Limb (tissue), 2 donors: ENCODE results near the gene NPFFR2.
"Not testable (repeated sequence)": the region's sequence is repeated elsewhere in the genome, so short reads cannot be mapped to it uniquely, and the experiment has no call there.

Experiments used
- DNase-seq, 2 donors: peaks; one replicate each; pipeline ENCODE4 v3.0.0-alpha.2; 2016; ENCODE audit errors: extremely low spot score in 2 of 2

The NPFFR2 gene

DNA sequence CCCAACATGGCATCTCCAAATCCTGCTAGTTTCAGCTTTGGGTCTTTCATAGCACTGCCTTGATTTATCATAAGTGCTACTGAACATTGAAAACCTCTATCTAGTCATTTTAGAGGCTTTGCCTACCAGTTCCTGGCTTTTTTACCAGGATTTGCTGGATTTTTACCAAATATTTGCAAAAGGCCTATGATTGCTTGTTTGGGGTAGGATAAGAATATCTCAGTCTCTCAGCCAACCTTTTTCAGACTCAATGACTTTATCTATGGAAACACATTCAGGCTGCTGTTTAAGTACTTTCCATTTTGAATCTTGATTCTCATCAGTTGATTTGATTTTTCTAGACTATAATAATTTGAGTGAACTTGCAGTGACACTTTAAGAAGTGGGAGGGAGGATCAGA, 80.1 kb downstream of the NPFFR2 start:
- no peak for DNase-seq

DNA sequence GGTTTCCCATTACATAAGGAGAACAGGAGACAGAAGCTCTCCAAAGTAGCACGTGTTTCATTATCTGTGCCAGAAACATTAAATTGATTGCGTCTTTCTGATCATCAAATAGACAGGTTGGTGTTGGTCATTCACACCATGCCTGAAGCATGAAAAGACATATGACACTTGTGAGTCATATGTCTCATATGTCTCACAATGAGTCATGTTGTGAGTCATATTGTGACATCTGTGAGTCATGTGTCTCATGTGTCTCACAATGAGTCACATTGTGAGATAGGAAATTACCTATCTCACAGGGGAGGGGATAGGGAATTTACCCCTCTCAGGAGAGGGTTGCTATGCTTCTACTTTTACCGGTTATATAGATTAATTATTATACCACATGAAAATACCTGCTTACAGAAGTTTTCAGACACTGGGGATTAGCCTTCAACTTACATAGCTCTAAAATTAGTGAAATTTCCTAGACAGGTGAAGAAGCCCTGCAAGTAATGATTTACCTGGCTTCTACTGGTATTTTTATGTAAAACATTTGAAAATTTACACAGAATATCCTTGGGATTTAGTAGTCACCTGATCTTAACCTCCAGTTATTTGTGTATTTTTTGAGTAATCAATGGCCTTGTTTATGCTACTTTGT, 80.8 kb downstream of the NPFFR2 start:
- DNase-seq = no peak

DNA sequence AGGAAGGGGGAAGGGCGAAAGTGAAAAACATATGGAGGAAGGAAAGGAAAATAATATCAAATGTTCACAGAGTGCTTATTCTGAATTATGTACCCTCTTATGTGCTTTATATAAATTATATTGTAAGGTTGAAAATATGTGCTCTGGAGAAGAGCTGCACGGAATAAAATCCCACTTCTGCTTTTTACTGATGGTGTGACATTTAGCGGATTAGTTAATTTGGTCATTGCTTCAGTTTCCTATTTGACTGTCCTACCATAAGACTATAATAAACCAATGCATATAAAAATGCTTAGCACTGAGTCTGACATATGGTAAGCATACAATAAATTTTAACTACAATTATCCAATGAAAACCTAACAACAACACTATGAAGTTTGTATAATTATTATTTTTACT, 86.2 kb downstream of the NPFFR2 start:
- no peak for DNase-seq

DNA sequence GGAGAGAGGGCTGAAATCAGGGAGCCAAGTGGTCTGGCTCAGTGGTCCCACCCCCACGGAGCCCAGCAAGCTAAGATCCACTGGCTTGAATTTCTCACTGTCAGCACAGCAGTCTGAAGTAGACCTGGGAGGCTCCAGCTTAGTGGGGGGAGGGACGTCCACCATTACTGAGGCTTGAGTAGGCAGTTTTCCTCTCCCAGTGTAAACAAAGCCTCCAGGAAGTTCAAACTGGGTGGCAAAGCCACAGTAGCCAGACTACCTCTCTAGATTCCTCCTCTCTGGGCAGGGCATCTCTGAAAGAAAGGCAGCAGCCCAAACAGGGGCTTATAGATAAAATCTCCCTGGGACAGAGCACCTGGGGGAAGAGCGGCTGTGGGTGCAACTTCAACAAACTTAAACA, 88.1 kb downstream of the NPFFR2 start:
- DNase-seq = no peak

DNA sequence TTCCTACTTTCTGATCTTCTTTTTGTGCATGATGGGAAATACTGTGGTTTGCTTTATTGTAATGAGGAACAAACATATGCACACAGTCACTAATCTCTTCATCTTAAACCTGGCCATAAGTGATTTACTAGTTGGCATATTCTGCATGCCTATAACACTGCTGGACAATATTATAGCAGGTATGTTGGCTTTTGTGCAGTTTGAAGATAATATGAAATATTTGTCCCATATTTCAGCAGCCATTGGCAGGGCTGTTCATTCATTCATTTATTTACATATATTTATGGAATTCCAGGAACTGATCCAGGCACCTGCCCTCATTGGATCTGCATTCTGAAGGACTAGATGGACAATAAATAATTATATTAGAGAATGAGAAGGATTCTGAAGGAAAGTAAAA, 96.9 kb downstream of the NPFFR2 start:
- DNase-seq = no peak

DNA sequence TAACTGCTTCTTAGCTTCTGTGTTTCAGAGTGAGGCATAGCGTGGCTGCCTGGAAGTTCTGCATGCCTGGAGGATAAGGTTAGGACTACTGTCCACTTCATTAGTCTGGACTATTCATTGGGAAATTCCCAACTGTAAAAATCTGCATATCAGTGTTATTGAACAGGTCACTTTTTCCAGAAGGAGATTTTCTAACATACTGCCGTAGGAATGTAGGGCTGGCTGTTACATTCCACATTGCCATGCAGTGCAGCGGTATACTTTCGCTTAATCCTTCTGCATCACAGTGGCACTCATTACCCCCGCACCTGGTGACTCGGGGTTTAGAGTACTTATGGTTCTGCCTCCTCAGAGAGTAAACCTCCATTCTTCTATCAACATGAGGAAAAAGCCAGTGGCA, 104.6 kb downstream of the NPFFR2 start:
- no peak for DNase-seq

DNA sequence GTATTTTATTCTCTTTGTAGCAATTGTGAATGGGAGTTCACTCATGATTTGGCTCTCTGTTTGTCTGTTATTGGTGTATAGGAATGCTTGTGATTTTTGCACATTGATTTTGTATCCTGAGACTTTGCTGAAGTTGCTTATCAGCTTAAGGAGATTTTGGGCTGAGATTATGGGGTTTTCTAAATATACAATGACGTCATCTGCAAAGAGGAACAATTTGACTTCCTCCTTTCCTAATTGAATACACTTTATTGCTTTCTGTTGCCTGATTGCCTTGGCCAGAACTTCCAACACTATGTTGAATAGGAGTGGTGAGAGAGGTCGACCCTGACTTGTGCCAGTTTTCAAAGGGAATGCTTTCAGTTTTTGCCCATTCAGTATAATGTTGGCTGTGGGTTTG, 108.2 kb downstream of the NPFFR2 start:
- DNase-seq = not testable (repeated sequence)

DNA sequence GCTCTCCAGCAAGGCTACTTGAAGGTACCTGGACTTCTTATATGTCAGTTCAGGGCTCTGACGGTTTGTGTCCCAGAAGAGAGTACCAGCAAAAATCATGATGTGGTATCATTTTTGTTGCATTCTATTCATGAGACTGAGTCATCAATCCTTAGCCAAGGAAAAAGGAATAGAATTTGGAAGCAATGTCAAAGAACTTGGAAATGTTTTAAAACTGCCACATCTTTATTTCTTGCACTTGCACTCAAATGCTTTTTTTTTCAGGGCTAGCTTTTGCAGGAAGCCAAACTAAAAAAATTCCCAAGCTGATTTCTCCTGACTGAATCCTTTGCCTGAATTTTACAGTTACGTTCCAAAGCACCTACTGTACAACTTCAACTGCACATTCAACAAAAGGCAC, 112.4 kb downstream of the NPFFR2 start:
- DNase-seq = no peak

DNA sequence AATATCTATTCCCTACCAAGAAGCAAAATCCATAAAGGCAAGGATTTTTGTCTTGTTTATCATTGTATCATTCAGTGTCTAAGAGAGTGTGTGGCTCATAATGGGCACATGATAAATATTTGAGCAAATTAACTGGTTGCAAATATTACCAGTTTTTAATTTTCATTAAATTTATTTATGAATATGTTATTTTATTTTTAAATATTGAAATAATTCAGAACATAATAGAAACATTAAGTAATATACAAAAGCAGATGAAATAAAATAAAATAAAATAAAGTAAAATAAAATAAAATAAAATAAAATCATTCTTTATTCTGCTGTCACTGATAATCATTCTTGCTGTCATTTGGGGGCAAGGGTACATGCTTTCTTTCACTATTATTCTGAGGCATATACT, 120.9 kb downstream of the NPFFR2 start:
- no peak for DNase-seq

DNA sequence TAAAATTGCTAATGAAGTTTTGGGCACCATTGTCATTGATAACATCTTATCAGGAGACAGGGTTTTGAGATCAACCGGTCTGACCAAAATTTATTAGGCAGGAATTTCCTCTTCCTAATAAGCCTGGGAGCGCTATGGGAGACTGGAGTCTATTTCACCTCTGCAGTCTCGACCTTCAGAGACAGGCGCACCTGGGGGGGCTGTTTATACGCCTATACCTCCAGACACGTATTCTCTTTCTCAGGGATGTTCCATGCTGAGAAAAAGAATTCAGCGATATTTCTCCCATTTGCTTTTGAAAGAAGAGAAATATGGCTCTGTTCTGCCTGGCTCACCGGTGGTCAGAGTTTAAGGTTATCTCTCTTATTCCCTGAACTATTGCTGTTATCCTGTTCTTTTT, 121.8 kb downstream of the NPFFR2 start:
- not testable (repeated sequence) for DNase-seq

DNA sequence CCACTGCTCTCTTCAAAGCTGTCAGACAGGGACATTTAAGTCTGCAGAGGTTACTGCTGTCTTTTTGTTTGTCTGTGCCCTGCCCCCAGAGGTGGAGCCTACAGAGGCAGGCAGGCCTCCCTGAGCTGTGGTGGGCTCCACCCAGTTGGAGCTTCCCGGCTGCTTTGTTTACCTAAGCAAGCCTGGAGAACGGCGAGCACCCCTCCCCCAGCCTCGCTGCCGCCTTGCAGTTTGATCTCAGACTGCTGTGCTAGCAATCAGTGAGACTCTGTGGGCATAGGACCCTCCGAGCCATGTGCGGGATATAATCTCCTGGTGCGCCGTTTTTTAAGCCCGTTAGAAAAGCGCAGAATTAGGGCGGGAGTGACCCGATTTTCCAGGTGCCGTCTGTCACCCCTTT, 137.5 kb downstream of the NPFFR2 start:
- DNase-seq = not testable (repeated sequence)

DNA sequence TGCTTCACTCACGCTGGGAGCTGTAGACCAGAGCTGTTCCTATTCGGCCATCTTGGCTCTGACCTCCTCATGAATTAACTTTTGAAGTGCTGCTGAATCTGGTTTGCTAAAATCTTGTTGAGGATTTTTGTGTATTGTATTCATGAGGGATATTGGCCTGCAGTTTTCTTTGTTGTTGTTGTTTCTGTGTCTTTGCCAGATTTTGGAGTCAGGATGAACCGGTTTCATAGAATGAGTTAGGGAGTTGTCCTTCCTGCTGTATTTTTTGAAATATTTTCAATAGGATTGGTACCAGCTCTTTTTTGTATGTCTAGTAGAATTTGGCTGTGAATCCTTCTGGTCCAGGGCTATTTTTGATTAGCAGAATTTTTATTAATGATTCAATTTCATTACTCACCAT, 138.1 kb downstream of the NPFFR2 start:
- DNase-seq = no peak

DNA sequence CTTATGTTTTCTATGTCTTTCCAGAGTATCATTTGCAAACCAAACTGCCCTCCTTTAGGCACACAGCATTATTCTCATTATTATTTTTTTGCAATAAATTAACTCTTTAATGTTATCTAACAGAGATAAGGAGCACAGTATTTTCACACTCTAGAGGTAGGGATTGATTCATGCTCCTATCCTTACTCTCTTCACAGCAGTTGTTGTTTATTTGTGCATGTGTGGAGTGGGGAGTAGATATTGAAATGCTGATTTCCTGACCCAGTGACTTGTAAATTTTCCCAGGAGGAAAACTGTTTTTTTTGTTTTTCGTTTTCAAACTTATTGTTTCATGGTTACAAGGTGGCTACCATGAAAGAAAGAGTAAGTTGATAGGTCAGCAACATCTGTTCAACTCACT, 140.0 kb downstream of the NPFFR2 start:
- no peak for DNase-seq

DNA sequence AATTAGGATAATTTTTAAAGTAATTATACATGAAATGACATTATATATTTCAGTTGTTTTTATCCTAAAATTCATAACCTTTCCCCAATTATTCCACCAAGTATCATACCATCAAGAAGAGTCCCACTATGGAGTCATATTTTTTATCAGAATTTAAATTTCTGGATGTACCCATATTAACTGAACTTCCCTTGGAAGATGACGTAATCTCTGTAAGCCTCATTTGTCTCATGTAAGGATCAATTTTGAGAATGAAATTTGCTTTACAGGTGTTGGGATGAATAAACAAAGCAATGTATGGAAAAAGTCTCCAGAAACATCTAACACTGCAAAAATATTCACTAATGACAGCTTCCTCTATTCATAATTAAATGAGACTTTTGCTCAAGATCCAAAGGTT, 147.5 kb downstream of the NPFFR2 start:
- no peak for DNase-seq

DNA sequence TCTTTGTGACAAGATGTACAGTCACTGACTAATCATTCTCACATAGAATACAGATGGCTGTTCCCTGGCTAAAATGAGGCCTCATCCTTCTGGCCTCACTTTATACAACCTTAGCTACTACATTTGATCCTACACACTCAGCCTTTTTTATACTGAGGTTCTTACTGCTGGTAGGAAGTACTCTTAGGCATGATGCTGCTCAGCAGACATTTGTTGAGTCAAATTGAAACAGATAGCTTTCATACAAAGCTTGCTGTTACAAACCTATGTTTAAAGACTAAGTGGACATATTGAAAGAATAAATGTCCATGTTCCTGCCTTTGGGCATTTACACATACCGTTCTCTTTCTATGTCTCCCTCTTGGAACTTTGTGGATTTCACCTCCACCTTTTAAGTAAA, 154.9 kb downstream of the NPFFR2 start:
- no peak for DNase-seq

DNA sequence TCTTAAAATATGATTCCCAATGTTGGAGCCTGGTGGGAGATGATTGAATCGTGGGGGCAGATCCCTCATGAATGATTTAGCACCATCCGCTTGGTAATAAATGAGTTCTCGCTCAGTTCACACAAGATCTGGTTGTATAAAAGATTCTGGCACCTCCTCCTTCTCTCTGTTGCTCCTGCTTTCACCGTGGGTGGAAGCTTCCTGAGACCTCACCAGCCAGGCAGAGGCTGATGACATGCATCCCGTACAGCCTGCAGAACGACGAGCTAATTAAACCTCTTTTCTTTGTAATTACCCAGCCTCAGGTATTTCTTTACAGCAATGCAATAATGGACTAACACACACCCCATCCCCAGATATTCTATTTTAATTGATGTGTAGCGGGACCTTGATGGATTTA, 162.2 kb downstream of the NPFFR2 start:
- no peak for DNase-seq

DNA sequence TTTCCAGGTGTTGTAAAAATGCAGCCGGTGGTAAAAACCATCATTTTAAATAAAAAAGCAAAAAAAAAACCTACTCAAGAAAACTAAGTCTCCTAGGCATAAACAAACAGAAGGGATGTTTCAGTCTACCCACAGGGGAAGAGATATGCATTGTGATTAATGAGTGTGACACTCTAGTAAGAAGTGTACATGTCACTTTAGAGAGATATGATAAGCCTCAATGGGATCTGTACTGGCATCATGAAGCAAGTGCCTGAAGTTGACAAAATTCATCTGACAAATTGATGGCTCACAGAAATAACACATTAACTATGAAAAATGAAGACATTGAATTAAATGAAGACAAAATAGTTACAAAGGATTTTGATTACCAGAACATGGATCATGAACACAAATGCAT, 162.7 kb downstream of the NPFFR2 start:
- DNase-seq = no peak
